Coronary artery (tissue), 2 donors: Measurements from ENCODE around the gene MAP4K4.

Experiments used
- DNase-seq: peaks from one replicate; pipeline ENCODE4 v3.0.0-alpha.2; 2017; ENCODE audit warnings: low spot score
- H3K27ac ChIP-seq, 2 donors: fragments of 200-600 bp; sonication (generic); one replicate each; pipeline ENCODE4 v1.5.1; 2016 to 2019
- H3K4me3 ChIP-seq: fragments of 200-600 bp; sonication (generic); 2 replicates; pipeline ENCODE4 v1.5.1; 2016; ENCODE audit warnings: mild to moderate bottlenecking, moderate library complexity
- CTCF ChIP-seq: fragments of 200-600 bp; sonication (generic); IDR thresholded peaks from one replicate; pipeline ENCODE4 v1.5.1; 2019; ENCODE audit warnings: antibody characterized with exemption

Gene MAP4K4

GRCh38 chr2:101808006-101808562 is 110.6 kb downstream of the MAP4K4 start:
- H3K27ac ChIP-seq, result no peak overlapping the region
- TF ChIP-seq CTCF, result no peak
- no peak overlapping the region for H3K4me3 ChIP-seq
- no peak for DNase-seq

GRCh38 chr2:101809698-101810097 is 112.2 kb downstream of the MAP4K4 start:
- no peak for TF ChIP-seq CTCF
- no peak overlapping the region for H3K4me3 ChIP-seq
- DNase-seq, result no peak
- no peak overlapping the region for H3K27ac ChIP-seq

GRCh38 chr2:101811226-101812015 is 113.9 kb downstream of the MAP4K4 start:
- H3K4me3 ChIP-seq, result no peak overlapping the region
- DNase-seq, result no peak
- no peak for TF ChIP-seq CTCF

GRCh38 chr2:101812226-101812625 is 114.7 kb downstream of the MAP4K4 start:
- Histone ChIP-seq H3K4me3 (no peak overlapping the region), H3K27ac (no peak overlapping the region)
- TF ChIP-seq CTCF, result no peak
- no peak for DNase-seq

More at GRCh38 chr2:101811226-101812015, 113.9 kb downstream of the MAP4K4 start:
- no peak overlapping the region for H3K27ac ChIP-seq

- DNase-seq, result no peak
- Histone ChIP-seq H3K4me3 (no peak overlapping the region), H3K27ac (no peak overlapping the region)
- no peak for TF ChIP-seq CTCF
Measured at GRCh38 chr2:101814752-101815151, 117.2 kb downstream of the MAP4K4 start.

GRCh38 chr2:101815154-101815553 is 117.6 kb downstream of the MAP4K4 start:
- Histone ChIP-seq H3K27ac (no peak overlapping the region), H3K4me3 (no peak overlapping the region)
- no peak for TF ChIP-seq CTCF
- no peak for DNase-seq
